HG03442 (cell line): ENCODE results near the gene REEP5.
"Not testable (repeated sequence)": the region's sequence is repeated elsewhere in the genome, so short reads cannot be mapped to it uniquely, and the experiment has no call there.

Experiments used
- ATAC-seq: cut with Tn5 transposase; IDR thresholded peaks from one replicate; pipeline ENCODE4 v1.9.1; 2021; ENCODE audit warnings: mild to moderate bottlenecking, moderate library complexity; ENCODE audit not compliant: unreplicated experiment

Gene REEP5

GRCh38 chr5:112933651-112934365 is 11.8 kb upstream of the REEP5 start:
- ATAC-seq: no peak

DNA sequence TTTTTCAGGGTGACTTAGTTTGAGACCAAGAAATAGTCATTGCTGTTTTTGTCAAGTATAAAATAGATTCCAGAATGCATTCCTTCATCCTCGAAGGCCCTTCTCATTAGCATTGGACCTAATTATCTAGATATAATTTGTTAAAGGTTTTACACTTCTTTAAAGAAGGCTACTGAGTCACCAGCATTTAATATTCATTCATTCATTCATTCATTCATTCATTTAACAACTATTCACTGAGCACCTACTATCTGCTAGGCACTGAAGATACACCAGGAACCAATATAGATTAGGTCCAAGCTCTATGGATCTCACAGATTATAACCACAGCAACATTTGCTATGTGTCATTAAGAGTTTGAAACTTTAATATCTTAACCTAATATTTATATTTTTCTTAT is 11.1 kb upstream of the REEP5 start:
- no peak for ATAC-seq

- no peak for ATAC-seq
Measured at GRCh38 chr5:112931473-112931872, 9.4 kb upstream of the REEP5 start.

DNA sequence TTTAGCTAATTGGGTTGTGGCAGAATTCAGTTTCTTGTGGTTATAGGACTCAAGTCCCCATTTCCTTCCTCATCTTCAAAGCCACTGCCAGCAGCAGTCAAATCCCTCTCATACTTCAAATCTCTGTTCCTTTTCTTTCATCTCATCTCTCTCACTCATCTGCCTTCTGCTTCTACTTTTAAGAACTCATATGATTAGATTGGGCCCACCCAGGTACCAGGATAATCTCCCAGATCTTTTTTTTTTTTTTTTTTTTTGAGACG is 8.0 kb upstream of the REEP5 start:
- ATAC-seq: peak; percentile 44

DNA sequence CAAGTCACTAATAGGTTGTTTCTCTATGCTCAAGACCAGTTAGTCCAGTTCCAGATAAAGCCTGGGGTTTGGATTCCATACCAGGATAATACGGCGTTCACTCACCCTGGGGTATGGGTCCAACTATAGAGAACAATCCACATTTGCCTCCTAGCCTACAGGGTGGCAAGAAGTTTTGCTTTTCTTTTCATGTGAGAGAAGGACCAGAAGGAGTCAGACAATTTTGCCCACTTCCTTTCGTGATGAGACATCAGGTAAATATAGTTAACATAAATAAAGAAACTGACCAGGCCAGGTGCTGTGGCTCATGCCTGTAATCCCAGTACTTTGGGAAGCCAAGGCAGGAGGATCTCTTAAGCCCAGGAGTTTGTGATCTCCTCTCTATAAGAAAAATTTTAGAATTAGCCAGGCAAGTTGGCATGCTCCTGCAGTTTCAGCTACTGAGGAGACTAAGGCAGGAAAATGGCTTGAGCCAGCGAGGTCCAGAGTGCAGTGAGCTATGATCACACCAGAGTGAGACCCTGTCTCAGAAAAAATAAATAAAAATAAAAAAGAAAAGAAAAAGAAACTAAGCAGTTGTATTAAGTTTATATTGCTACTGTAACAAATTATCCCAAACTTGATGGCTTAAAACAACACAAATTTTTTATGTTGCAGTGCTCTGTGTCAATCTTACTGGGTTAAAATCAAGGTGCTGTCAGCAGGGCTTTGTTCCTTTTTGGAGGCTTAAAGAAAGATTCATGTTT is 7.5 kb upstream of the REEP5 start:
- peak; percentile 69 for ATAC-seq

DNA sequence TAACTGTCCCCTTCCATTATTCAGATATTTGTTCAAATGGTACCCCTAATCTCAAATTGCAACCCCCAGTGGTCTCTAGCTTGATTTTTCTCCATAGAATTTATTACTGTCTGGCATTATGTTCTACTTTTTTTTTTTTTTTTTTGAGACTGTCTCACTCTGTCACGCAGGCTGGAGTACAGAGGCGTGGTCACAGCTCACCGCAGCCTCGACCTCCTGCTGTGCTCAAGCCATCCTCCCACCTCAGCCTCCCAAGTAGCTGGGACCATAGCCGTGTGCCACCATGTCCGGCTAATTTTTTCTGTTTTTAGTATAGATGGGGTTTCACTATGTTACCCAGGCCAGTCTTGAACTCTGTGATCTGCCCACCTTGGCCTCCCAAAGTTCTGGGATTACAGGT is 2.0 kb upstream of the REEP5 start:
- no peak for ATAC-seq

GRCh38 chr5:112923148-112923917 is 1.3 kb upstream of the REEP5 start:
- ATAC-seq: peak; percentile 40

DNA sequence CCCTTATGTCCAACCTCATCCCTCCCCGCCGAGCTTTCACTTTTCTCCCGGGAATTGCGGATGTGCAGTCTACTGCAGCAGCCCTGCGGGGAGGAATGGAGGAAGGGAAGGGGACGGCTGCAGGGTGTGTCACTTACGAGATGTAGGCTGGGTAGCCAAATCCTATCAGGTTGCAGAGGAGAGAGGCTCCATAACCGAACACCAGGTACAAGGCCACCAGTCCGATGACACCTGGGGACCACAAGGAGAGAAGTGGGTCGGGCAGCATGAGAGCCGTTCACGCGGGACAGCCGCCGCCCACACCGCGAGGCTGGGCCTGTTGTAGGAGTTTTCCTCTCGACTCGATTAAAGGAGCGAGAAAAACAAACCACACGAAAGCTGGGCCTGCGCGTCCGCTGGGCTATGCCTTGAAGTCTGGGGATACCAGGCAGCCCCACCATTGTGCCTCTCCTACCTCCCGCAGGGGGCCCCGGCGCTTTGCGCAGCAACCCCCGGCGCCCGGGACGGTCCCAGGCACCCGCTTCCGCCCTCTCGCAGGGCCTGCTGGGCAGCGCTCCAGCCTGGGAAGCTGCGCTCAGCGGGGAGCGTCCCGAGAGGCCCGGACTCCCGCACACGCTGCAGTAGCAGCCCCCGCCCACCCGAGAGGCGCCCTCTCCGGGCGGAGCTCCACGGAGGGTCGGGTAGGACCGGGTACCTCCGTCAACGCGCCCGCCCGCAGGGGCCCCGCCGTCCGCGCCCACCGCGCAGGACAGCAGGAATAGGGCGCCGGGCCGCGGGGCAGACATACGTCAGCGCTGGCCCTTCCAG is 798 bp downstream of the REEP5 start:
- ATAC-seq: peak; percentile 34

- no peak for ATAC-seq
Measured at GRCh38 chr5:112919972-112920371, 2.1 kb downstream of the REEP5 start.

DNA sequence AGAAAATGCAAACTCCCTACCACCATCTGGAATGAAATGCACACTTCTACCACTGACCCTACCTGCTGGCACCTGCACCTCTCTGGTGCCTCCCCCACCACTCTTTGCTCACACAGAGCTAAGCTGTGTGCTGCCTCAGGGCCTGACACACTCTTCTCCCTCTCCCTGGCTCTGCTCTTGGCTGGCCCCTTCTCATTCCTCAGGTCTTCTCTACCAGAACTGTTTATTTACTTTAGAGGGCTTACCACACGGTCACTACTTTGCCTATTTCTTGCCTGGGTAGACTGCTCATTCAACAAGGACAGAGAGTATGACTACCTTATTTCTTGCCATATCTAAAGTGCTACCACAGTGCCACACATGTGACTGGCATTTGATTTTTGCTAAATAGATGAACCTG is 3.3 kb downstream of the REEP5 start:
- no peak for ATAC-seq

DNA sequence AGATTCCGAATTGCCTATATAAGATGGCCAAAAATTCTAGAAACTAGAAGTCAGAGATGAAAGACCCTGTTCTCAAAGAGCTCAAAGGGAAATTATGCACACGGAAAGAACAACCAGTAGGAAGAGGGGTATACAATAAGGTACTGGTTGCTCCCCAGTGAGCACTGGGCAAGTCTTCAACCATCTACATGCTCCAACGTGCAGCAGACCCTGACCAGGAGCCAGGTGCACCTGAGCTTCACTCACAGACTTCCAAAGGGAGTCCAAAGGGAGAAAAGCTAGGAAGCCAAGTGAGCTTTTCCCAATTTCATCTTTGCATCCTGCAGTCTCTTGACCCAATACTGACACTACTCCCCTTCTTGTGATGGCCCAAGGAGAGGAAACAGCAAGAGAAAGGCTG is 3.9 kb downstream of the REEP5 start:
- ATAC-seq: no peak

DNA sequence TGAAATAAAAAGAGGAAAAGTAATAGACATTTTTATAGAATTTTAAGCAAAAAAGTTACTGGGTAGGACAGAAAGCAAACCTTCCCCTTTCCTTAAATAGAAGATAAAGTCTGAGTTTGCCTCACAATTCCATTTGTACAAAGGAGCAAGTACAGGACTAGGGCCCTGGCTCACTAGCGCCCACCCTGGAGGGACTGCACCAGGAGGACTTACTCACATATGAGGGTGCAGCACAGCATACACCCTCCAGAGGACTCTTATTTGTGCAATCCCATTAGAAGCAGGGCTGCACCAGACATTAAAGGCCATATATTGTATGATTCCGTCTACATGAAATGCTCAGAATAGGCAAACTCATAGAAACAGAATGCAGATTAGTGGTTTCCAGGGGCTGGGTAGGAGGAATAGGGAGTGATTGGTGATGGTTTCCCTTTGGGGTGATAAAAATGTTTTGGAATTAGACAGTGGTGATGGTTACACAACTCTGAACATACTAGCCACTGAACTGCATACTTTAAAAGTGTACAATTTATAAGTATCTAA is 4.5 kb downstream of the REEP5 start:
- no peak for ATAC-seq

- peak; percentile 45 for ATAC-seq
Measured at GRCh38 chr5:112915831-112916230, 6.2 kb downstream of the REEP5 start.

- ATAC-seq: no peak
Measured at GRCh38 chr5:112914584-112914983, 7.4 kb downstream of the REEP5 start.

- no peak for ATAC-seq
Measured at GRCh38 chr5:112910529-112910928, 11.5 kb downstream of the REEP5 start.

DNA sequence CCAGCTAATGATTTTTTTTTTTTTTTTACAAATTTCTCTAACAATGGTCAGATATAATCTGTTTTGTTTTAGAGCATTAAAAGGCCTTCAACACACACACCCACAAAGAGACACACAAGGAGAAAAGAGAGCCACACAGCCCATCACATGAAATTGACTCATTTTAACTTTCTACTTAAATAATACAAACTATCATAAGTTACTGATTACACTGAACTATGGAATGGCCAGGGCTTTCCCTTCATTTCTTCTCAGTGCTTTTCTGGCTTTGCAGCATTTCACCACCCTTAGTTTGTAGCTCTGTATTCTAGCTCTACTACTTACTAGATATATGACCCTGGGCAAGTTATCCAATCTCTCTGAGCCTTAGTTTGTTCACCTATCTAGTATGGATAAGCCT is 13.2 kb downstream of the REEP5 start:
- no peak for ATAC-seq

DNA sequence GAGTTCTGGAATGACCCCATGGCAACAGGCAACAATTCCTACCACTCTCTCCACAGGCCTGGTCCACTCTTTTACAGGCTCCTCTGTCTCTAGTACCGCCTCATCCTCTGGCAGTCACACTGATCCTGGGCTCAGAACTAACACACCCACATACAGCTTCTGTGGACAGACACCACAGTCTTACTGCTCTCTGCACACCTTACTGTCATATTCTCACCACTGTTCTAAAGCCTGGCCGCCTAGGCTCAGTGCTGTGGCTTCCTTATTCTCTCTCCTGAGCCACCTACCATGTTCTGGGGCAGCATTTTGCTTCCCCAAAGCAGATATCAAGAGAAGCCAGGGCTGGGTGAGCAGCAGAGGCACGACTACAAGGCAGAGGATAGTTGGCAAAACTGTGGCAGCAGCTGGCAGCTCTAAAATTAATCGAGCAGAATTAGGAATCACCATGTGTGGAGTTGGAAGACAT is 14.8 kb downstream of the REEP5 start:
- ATAC-seq: peak; percentile 54

DNA sequence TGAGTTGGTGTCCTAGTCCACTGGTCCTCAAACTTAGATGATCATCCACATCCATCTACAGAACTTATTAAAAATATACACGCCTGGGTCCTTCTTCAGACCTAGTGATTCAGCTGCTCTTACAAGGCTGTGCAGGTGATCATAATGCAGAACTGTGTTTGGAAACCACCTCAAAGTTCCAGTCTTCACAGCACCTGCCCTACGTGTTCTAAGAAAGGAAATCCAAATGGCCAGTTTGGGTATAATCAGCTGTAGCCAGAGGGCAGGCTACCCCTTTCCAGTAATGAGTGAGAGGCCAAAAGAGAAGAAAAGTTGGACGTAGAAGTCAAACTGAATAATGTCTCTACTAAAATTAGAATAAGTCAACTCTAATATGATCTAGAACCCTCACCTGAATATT is 15.4 kb downstream of the REEP5 start:
- ATAC-seq: no peak

DNA sequence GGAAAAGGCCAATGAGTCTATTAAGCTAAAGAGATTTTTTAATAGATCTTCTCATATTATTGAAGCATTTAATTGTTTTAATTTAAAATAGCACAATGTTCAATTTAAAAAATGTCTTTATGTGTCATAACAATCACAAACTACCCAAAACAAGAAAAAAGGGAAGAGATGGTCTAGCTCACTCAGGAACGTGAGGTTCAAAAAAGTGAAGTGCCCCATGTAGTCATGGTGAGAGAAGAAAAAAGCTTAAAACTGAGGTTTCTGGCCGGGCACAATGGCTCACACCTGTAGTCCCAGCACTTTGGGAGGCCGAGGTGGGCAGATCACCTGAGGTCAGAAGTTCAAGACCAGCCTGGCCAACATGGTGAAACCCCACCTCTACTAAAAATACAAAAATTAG is 17.0 kb downstream of the REEP5 start:
- ATAC-seq: not testable (repeated sequence)

- ATAC-seq: no peak
Measured at GRCh38 chr5:112902561-112902960, 19.5 kb downstream of the REEP5 start.

- ATAC-seq: no peak
Measured at GRCh38 chr5:112895682-112896081, 26.3 kb downstream of the REEP5 start.
